ENCODE measurements around the gene SYT1.

- TF ChIP-seq POLR2A (IDR thresholded peaks at IDR 0.05) (no peak), CTCF (IDR thresholded peaks at IDR 0.05) (no peak)
Measured at GRCh38 chr12:79023261-79023660, 158.7 kb downstream of the SYT1 start.
